Eye (tissue), 1 donor: ENCODE data around the gene KBTBD8.

Experiments
- DNase-seq: peaks from one replicate; pipeline ENCODE4 v3.0.0-alpha.2; 2015

Gene KBTBD8

DNA sequence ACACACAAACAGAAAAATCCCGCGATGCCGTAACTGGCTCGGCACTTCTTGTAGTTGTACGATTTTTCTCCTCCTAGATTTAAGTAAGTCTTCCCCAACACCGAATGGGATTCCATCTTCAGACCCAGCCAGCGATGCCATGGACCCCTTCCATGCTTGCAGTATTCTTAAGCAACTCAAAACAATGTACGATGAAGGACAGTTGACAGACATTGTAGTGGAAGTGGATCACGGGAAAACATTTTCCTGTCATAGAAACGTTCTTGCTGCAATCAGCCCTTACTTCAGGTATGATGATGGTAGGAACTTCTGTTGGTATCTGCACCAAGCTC is 763 bp downstream of the KBTBD8 start:
- DNase-seq, result no peak

DNA sequence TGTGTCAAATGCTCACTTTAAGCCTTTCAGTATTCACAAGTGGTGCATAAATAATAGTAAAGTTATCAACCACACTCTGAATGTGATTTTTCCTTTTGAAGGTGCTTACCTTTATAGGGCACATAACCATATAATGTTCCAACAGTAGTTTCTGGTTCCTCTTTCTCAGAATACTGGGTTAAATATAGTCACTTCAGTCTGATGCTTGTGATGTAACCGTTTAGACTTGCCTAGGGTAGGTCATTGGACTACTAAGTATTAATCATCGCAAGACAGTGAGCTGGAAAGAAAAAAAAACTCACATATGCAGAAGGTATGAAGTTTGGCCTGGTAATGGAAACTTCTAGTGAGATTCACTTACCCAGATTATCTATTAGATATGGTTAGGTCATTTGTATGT is 1.9 kb downstream of the KBTBD8 start:
- no peak for DNase-seq

- no peak for DNase-seq
Observed at GRCh38 chr3:67001086-67001861, 3.2 kb downstream of the KBTBD8 start.

- DNase-seq, result no peak
Observed at GRCh38 chr3:67005974-67006373, 7.9 kb downstream of the KBTBD8 start.

- no peak for DNase-seq
Observed at GRCh38 chr3:67006460-67006859, 8.4 kb downstream of the KBTBD8 start.

- DNase-seq, result no peak
Observed at GRCh38 chr3:67008388-67008787, 10.3 kb downstream of the KBTBD8 start.

DNA sequence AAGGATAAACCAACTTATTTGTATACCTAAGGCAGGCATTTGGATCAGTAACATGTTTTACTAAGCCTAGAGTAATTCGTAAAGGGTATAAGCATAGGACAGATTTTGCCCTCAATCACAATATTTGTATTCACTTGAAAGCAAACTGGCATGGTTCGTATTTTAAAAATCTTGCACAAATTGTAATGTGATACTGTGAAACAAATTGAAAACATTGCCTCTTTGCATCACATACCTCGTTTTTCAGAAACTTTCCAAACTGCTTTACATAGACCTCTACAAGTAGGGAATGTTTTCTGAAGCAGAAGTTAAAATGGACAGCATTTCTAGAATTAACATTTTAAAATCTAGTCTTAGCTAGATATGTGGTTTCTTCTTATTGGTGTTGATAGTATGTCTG is 11.6 kb downstream of the KBTBD8 start:
- no peak for DNase-seq

GRCh38 chr3:67011414-67012131 is 13.5 kb downstream of the KBTBD8 start:
- no peak for DNase-seq

GRCh38 chr3:67012564-67012963 is 14.5 kb downstream of the KBTBD8 start:
- DNase-seq, result no peak

- DNase-seq, result no peak
Observed at GRCh38 chr3:67015702-67016484, 17.8 kb downstream of the KBTBD8 start.

GRCh38 chr3:67016522-67017080 is 18.5 kb downstream of the KBTBD8 start:
- DNase-seq, result no peak

DNA sequence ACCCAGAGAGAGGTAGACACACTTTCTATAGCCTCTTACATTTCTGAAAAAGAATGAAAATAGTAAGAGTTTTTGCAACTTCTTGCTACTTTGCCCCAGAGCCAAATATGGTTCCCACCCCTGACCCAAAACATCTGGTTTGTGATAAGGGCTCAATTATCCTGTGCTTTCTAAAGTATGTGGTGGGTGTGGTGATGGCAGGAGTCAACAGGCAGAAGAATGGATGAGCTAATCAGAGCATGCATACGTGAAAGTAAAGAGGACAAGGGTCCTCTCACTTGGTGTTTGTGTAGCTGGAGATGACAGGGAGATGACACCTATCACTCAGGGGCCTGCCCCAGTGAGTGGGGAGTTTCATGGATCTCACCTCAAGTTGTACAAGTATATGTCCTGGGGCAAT is 19.1 kb downstream of the KBTBD8 start:
- DNase-seq, result peak; percentile 16

DNA sequence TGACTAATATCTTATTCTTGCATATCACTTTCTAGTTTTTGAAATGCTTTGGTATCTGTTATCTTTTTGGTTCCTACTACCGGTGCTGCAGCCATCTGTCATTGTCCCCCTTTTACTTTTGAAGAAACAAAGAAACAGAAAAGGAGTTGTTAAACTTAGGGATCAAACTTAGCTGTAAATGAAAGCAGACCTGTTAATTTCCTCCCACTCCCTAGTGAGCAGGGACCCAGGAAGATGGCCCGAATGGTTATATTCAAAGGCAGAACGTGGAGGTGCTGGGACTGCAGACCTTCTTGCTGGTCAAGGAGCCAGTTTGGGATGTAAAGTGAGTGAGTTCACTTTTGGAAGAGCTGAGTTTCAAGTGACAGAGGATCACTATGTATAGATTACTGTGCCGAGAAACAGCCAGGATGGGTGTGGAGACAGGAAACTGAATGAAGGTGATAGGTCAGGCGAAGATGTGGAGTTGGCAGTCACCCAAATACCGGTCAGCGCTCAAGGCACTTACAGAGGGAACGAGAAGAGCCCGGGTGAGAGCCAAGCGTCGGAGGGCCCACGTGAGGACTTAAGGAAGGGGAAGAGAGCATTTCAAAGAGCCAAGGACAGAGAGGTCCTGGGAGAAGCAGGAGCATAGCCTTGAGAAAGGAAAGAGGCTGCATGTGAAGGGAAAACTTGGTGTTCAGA is 20.1 kb downstream of the KBTBD8 start:
- DNase-seq, result no peak

GRCh38 chr3:67018789-67019526 is 20.9 kb downstream of the KBTBD8 start:
- no peak for DNase-seq

GRCh38 chr3:67028001-67028784 is 30.1 kb downstream of the KBTBD8 start:
- no peak for DNase-seq

GRCh38 chr3:67030785-67031740 is 33.0 kb downstream of the KBTBD8 start:
- no peak for DNase-seq

DNA sequence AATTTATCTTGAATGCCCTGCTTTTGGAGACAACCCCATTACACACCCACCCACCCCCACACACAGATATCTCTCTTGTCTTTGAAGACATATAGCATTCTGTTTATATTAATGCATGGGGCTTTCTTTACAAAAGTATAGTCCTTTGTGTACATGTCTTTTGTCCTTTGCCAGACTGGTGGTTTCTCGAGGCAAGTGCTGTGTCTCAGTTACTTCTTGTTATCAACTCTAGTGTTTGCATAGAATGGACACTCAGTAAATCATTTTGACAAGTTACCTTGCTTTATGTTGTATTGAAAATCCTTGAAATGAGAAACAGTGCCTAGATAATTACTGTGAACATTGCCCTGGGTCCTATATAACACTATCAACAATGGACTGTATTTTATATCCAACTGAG is 33.9 kb downstream of the KBTBD8 start:
- DNase-seq, result no peak

DNA sequence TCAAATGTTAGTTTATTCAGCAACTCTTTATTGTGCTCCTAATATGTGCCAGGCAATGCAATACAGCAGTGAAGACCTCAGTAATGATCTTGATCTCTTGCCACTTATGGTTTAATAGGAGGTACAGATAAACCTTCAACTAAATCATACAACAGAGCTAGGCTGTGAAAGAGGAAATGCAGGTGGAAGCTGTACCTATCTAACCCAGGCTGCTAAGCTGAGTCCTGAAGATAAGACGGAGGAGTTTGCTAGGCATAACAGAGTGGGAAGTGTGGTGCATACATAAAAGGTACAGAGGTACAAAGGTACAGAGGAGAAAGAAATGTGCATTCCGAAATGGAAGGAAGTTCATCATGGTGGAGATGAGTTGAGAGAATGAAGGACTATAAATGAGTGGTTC is 35.0 kb downstream of the KBTBD8 start:
- DNase-seq, result no peak

DNA sequence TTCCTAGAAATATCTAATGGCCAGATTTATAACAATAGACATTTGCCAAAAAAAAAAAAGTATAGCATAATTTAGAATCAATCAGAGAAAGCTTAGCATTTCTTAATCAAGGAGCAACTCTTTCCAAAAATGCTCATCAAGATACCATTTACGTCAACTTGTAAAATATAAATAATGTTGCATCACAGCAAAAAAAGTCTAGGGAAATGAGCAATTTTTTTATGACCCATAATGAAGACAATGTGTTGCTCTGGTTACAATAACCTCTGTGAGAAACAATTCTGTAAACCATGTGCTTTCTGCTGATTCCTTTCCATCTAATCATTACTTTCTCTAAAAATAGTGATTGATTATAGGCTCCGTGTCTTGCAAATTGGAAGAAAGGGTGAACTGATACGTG is 36.3 kb downstream of the KBTBD8 start:
- DNase-seq, result no peak

GRCh38 chr3:67037615-67038014 is 39.5 kb downstream of the KBTBD8 start:
- DNase-seq, result no peak
